ENCODE data around the gene THAP10.
"Not testable (repeated sequence)": the region's sequence is repeated elsewhere in the genome, so short reads cannot be mapped to it uniquely, and the experiment has no call there.

THAP10 gene
- total RNA-seq: 0 to 0.36 (median 0) reads per million in 4 experiments

GRCh38 chr15:70892002-70892911, at the start of gene THAP10, which contains the start of gene LRRC49:
TSS of gene THAP10 (minus strand) at chr15:70892433. CDS start at chr15:70892272, 161 bp downstream.
TSS of gene LRRC49 (plus strand) at chr15:70892826. CDS start at chr15:70892895, 69 bp downstream.
- no peak for DNase-seq

- no peak for DNase-seq
Observed at GRCh38 chr15:70936326-70936725, 44.1 kb upstream of the THAP10 start.

- no peak for DNase-seq
Observed at GRCh38 chr15:70935631-70936030, 43.4 kb upstream of the THAP10 start.

DNA sequence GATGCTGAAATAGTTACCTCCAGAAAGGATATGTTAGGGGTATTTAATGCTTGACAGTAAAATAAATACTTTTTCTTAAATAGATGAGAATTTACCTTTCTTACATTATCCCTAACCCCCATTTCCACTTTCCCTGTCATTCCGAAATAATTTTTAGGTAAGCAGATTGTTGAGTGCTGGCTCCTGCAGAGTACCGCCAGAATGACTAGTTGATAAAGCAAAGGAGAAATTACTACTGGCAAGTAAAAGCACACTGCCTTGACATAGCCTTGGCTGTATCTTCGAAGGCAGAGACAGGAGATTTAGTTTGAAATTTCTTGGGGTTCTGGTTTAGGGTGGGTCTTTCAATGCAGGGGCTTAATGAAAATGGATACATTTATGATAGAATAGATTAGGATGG, 41.2 kb upstream of the THAP10 start:
- no peak for DNase-seq

GRCh38 chr15:70932397-70932796, 40.2 kb upstream of the THAP10 start:
- DNase-seq: no peak

DNA sequence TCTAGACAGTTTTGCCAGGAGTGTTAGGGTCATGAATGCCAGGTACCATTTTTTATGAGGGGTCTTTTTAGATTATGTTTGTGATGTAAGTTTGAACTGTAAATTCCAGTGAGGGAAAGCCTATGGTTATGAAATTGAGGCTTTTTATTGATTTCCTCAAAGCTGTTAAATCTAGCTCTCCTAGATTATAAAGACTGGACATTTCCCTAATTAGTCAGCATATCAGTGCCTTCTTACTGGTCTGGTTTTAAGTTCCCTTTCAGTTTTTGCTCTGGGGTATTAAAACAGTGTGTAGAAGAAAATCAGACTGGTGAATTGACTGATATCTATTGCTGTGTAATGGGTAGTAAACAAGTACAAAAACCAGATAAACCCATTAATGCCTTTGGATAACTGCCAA, 39.6 kb upstream of the THAP10 start:
- no peak for DNase-seq

DNA sequence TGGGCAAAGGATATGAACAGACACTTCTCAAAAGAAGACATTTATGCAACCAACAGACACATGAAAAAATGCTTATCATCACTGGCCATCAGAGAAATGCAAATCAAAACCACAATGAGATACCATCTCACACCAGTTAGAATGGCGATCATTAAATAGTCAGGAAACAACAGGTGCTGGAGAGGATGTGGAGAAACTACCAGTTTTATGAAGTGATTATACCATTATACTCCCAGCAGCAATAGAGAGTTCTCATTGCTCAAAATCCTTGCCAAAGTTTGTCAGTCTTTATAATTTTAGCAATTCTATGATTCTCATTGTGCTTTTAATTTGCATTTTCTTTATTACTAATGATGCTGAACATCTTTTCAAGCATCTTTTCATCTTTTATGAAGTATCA, 34.7 kb upstream of the THAP10 start:
- not testable (repeated sequence) for DNase-seq

DNA sequence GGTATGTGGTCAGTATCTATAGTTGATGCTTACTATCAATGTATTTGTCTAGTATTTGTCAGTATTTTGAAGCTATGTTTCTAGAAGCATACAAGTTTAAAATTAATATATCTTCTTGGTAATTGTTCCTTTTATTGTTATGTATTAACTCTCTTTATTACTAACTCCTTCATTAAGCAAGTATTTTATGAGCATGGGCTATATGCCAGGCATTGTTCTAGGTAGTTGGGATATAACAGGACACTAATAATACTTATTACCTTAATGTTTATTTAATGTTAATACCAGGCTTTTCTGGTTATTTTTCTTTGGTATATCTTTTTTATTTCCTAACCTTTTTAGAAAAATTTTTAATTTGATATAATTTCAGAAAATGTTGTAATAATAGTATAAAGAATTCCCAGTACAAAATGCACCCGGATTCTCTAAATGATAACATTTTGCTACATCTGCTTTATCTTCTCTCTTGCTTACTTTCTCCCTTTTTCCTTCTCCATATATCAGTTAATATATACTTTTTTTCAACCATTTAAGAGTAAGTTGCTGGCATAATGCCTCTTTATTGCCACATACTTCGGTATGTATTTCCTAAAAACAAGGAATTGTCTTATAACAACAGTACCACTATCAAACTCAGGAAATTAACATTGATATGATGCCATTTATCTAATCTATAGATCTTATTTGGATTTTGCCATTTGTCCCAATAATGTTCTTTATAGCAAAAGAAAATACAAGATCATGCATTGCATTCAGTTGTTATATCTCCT, 31.3 kb upstream of the THAP10 start:
- no peak for DNase-seq

DNA sequence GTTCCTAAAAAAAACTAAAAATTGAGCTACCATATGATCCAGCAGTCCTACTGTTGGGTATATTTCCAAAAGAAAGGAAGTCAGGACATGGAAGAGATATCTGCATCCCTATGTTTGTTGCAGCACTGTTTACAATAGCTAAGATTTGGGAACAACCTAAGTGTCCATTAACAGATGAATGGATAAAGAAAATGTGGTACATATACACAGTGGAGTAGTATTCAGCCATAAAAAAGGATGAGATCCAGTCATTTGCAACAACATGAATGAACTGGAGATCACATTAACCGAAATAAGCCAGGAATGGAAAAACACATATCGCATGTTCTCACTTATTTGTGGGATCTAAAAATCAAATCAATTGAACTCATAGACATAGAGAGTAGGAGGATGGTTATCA, 29.9 kb upstream of the THAP10 start:
- DNase-seq: no peak

DNA sequence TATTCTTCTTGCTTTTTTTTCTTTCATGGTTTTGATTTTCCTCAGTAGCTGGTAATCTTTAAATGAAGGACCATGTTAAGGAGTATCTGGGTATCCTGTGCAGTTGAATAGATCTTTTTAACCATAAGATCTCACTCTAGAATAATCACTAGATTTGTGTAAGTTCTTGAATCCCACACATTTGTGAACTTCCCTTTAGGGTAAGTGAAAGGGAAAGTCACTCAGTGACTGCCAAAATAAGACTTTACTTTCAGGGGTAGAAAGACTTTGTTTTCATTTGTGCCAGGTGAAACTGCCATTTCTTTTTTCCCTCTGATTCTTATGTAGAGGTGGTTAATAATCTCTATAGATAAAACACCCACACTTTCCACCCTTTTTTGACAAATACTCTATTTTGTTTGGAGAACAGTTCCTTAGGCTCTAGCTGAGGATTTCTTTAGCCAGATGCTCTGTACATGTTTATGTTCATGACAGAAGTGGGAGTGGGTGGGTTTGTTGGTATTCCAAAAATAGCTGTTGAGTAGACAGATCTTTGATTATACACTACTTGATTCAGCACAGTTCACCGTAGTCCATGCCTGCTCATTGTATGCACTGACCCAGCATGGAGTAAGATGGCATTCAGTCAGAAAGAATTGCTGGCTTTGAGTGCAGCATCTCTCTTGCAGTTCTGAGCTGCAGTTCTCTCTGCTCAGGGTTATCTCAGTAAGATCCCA, 28.9 kb upstream of the THAP10 start:
- DNase-seq: no peak

DNA sequence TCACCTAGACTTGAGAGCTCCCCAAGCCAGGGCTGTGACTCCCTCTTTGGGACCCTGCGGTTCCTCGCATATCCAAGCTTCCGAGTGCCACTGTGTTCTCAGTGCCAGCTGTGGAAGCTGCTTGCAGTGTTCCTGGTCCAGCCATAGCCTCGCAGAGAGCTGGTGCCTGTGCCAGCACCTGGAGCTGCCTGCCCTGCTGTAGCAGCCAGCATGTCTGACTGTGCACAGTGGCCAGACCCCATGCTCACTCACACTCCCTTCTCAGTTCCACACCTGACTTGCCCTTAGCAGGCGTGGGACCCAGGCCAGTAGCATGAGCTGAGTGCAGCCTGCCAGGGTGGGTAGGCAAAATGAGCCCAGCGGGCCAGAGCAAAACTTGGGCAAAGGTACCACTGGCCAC, 25.7 kb upstream of the THAP10 start:
- no peak for DNase-seq

- no peak for DNase-seq
Observed at GRCh38 chr15:70916531-70916930, 24.3 kb upstream of the THAP10 start.

- DNase-seq: no peak
Observed at GRCh38 chr15:70912187-70912586, 20.0 kb upstream of the THAP10 start.

- no peak for DNase-seq
Observed at GRCh38 chr15:70910958-70911357, 18.7 kb upstream of the THAP10 start.

DNA sequence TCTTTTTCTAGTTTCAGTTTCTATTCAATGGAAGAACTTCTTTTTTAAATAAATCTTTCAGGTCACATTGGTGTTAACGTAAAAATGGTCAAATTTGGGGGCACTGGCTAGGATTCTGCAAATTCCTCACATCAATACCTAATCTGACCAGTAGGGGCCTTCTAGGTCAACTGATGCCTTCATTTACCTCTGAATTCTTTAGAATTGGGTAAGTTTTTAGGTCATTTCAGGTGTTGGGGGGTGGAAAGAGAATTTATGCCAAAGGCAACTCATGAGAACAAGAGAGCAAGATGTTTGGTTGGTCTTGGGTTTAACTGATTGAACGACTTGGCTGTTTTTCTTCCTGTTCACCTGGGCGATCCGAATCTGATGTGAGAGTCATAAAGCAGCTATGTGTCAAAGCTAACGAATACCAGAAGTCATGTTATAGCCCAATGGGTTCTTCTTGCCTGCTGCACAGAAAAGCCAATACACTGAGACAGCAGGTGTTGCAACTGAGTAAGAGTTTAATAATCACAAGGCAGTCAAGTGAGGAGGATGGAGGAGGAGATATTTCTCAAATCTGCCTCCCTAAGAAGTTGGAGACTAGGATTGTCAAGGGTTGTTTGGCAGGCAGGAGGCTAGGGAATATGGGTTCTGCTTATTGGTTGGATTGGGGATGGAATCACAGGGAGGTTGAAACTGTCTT, 15.7 kb upstream of the THAP10 start:
- DNase-seq: no peak

DNA sequence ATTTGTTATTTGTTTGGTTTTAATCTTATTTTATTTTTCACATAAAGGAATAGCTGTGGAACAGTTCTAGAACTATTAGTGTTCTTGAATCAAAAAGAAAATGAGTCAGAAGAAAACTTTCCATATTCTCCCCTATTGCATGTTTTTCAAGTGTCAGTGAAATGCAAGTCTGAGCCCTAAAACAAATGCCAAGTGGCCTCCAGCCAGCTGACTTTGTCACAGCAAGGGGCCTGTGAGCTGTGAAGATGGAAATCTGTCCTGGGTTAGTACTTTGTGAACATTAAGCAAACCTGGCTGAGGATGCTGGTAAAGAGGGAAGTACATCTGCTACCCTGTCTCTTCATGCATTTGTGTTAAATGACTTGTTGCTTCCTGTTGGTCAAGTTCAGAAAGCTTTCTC, 14.6 kb upstream of the THAP10 start:
- no peak for DNase-seq

GRCh38 chr15:70902107-70902506, 9.9 kb upstream of the THAP10 start:
- DNase-seq: no peak

DNA sequence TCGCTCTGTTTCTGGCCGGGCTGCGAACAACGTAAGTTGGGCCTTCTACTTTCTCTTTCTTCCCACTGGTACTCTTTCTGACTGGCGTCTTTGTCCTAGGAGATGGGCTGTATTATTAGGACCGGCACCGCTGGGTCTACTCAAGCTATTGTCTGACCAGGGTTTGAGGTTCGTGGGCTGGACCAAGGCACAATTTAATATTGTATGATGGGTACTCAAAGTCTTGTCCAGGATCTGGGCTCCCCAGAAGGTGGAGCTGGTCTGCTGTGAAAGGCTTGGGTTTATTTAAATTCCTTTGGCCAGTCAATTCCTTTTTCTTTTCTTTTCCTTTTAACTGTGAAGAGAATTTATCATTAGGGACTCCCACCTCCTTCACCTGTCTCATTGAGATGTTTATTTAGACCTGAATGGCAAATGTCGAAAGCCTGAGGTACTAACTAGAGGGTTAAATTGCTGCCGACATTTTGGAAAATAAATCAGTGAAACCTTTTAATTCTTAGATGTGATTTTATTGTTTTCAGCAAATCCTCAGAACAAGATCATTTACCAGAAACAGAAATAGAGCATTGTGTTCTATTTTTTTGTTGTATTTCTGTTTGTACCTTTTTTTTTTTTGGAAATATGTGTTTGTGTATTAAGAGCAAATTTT, 803 bp upstream of the THAP10 start:
- no peak for DNase-seq

- DNase-seq: no peak
Observed at GRCh38 chr15:70882361-70882760, 9.9 kb downstream of the THAP10 start.

- DNase-seq: no peak
Observed at GRCh38 chr15:70880781-70881180, 11.5 kb downstream of the THAP10 start.

DNA sequence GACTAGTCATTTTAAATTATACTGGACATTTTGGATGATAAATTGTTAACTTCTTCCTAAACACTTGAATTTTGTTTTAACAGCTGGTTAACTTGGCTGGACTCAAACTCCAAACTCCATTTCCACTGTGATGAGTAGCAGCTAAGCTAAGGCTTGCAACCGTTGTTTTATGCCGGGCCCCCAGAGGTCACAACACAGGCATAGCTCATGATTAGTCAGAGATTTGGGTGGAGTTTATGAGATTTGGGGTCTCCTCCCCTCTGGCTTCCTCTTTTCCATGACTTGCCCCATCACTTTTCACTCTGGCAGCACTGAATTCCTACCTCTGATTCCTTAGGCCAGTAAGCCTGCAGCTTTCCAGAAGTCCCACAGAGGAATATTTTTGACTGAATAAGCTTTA, 12.8 kb downstream of the THAP10 start:
- no peak for DNase-seq

DNA sequence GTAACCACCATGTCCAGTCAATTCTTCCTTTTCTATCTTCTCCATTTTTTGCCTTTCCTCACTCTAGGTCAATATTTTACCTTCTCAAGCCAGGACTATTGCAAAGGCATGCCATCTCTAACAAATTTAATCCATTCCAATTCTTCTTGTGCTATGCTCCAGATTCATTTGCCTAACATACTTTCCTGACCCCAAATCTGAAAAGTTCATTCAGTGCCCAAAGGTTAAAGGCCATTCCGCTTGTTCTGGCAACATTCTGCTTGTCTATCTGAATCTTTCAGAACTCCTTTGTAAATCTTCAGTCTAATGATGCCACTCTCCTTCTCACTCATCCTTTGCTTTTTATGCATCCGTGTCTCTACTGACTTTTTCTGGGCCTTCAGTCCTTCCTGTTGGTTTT, 15.6 kb downstream of the THAP10 start:
- no peak for DNase-seq
